DOHH2 (cell line): Measurements from ENCODE around the gene DCK.
"Not testable (repeated sequence)": the region's sequence is repeated elsewhere in the genome, so short reads cannot be mapped to it uniquely, and the experiment has no call there.

Source experiments
- H3F3A ChIP-seq: fragments of 200-600 bp; sonication (generic), shearing (Covaris generic); 2 replicates; pipeline ENCODE4 v1.6.0; 2016; ENCODE audit warnings: antibody characterized with exemption, mild to moderate bottlenecking; ENCODE audit not compliant: control insufficient read depth, insufficient read depth
- H3K27ac ChIP-seq: fragments of 200-600 bp; sonication (generic); 2 replicates; pipeline ENCODE4 v1.5.1; 2014; ENCODE audit warnings: low read depth, mild to moderate bottlenecking, low read length, moderate library complexity
- H3K27me3 ChIP-seq: fragments of 200-600 bp; sonication (generic); 2 replicates; pipeline ENCODE4 v1.6.1; 2014; ENCODE audit warnings: mild to moderate bottlenecking, low read length, mixed read lengths; ENCODE audit not compliant: control insufficient read depth
- H3K36me3 ChIP-seq: fragments of 200-600 bp; sonication (generic); 2 replicates; pipeline ENCODE4 v1.6.1; 2014; ENCODE audit warnings: mild to moderate bottlenecking, low read length, moderate library complexity, mixed read lengths; ENCODE audit not compliant: control insufficient read depth
- H3K4me1 ChIP-seq: fragments of 200-600 bp; sonication (generic); 2 replicates; pipeline ENCODE4 v1.6.1; 2014; ENCODE audit warnings: mild to moderate bottlenecking, low read length, mixed read lengths; ENCODE audit not compliant: control insufficient read depth
- H3K4me2 ChIP-seq: fragments of 200-600 bp; sonication (generic); 2 replicates; pipeline ENCODE4 v1.6.0; 2014; ENCODE audit warnings: mild to moderate bottlenecking, low read length, moderate library complexity
- H3K4me3 ChIP-seq: fragments of 200-600 bp; sonication (generic); 2 replicates; pipeline ENCODE4 v1.5.1; 2014; ENCODE audit warnings: mild to moderate bottlenecking, low read length, mixed read lengths
- H3K79me2 ChIP-seq: fragments of 200-600 bp; sonication (generic); 2 replicates; pipeline ENCODE4 v1.6.1; 2014; ENCODE audit warnings: mild to moderate bottlenecking, low read length, mixed read lengths; ENCODE audit not compliant: control insufficient read depth
- H3K9me2 ChIP-seq: fragments of 200-600 bp; sonication (generic); replicated peaks from 2 replicates; pipeline ENCODE4 v1.6.1; 2014; ENCODE audit warnings: mild to moderate bottlenecking, low read length, mixed read lengths; ENCODE audit not compliant: control insufficient read depth
- H3K9me3 ChIP-seq: fragments of 200-600 bp; sonication (generic); 2 replicates; pipeline ENCODE4 v1.6.1; 2014; ENCODE audit warnings: antibody characterized with exemption, low read length, mixed read lengths; ENCODE audit not compliant: control insufficient read depth, insufficient read depth
- H4K20me1 ChIP-seq: fragments of 200-600 bp; sonication (generic); 2 replicates; pipeline ENCODE4 v1.6.0; 2014; ENCODE audit warnings: low read depth, mild to moderate bottlenecking, antibody characterized with exemption, low read length, moderate library complexity; ENCODE audit not compliant: control insufficient read depth, insufficient read depth
- CTCF ChIP-seq: fragments of 200-600 bp; sonication (generic); IDR thresholded peaks from one replicate; pipeline ENCODE4 v1.5.1; 2014; ENCODE audit warnings: antibody characterized with exemption, mild to moderate bottlenecking, low read depth, low read length; ENCODE audit not compliant: poor library complexity, severe bottlenecking
- EZH2phosphoT487 ChIP-seq: fragments of 200-600 bp; sonication (generic); IDR thresholded peaks from 2 replicates; pipeline ENCODE4 v1.6.1; 2017; ENCODE audit warnings: borderline replicate concordance, mild to moderate bottlenecking, antibody characterized with exemption, low read length, moderate library complexity, mixed read lengths

Gene DCK

GRCh38 chr4:71009890-71010588 is 16.6 kb downstream of the DCK start:
- Histone ChIP-seq H3K4me3 (no peak overlapping the region), H3K27me3 (no peaks in the 10 kb centered on the region), H4K20me1 (peaks cover 9% of the 10 kb centered on the region; the same call in 1 of the 2 replicates), H3K4me2 (peak overlapping the region; percentile 33), H3K9me3 (peaks cover 2% of the 10 kb centered on the region; the same call in 1 of the 2 replicates), H3K79me2 (peaks cover 95% of the 10 kb centered on the region), H3K9me2 (no peaks in the 10 kb centered on the region), H3K4me1 (peaks cover 45% of the 10 kb centered on the region), H3F3A (peaks cover 33% of the 10 kb centered on the region), H3K36me3 (peaks cover 80% of the 10 kb centered on the region), H3K27ac (peak overlapping the region; percentile 19)
- TF ChIP-seq CTCF (peak; percentile 81), EZH2phosphoT487 (no peak)

- peaks cover 89% of the 10 kb centered on the region for H3K79me2 ChIP-seq
- H3K9me3 ChIP-seq: peaks cover 2% of the 10 kb centered on the region; the same call in 1 of the 2 replicates
- no peak overlapping the region for H3K27ac ChIP-seq
- TF ChIP-seq EZH2phosphoT487: no peak
- TF ChIP-seq CTCF: no peak
- no peak overlapping the region for H3K4me2 ChIP-seq
- H4K20me1 ChIP-seq: peaks cover 9% of the 10 kb centered on the region; the same call in 1 of the 2 replicates
- H3K4me1 ChIP-seq: peaks cover 32% of the 10 kb centered on the region
- no peak overlapping the region for H3K4me3 ChIP-seq
- H3K9me2 ChIP-seq: no peaks in the 10 kb centered on the region
- no peaks in the 10 kb centered on the region for H3K27me3 ChIP-seq
- peaks cover 69% of the 10 kb centered on the region for H3K36me3 ChIP-seq
- H3F3A ChIP-seq: peaks cover 30% of the 10 kb centered on the region
These were observed 18.0 kb downstream of the DCK start for GRCh38 chr4:71011451-71011850.

GRCh38 chr4:71017391-71017790 is 23.9 kb downstream of the DCK start:
- not testable (repeated sequence) for H3K4me1 ChIP-seq, H3K9me3 ChIP-seq, H3K27me3 ChIP-seq, H3K4me3 ChIP-seq, H4K20me1 ChIP-seq, H3F3A ChIP-seq, H3K9me2 ChIP-seq, H3K27ac ChIP-seq, H3K4me2 ChIP-seq
- H3K36me3 ChIP-seq: peaks cover 47% of the 10 kb centered on the region
- peaks cover 87% of the 10 kb centered on the region for H3K79me2 ChIP-seq

- Histone ChIP-seq H3K36me3 (peaks cover 68% of the 10 kb centered on the region), H3K27ac (no peak overlapping the region), H3K4me2 (no peak overlapping the region), H3K4me1 (no peaks in the 10 kb centered on the region), H3F3A (peaks cover 19% of the 10 kb centered on the region), H3K9me2 (no peaks in the 10 kb centered on the region), H4K20me1 (peaks cover 9% of the 10 kb centered on the region; the same call in 1 of the 2 replicates), H3K27me3 (no peaks in the 10 kb centered on the region), H3K9me3 (no peaks in the 10 kb centered on the region), H3K4me3 (no peak overlapping the region), H3K79me2 (peaks cover 86% of the 10 kb centered on the region)
- TF ChIP-seq CTCF (no peak), EZH2phosphoT487 (no peak)
These were observed 27.2 kb downstream of the DCK start for GRCh38 chr4:71020611-71021010.
